Upper lobe of right lung (tissue), 1 donor: Measurements from ENCODE around the gene GNPTAB. TPM values are rescaled to one million over a fixed set of nuclear protein-coding genes. Genes with fewer than 3 reads are reported as not detected.
A peak's percentile ranks its signal among the peaks of the same experiment; 100 is the strongest.
"Not testable (repeated sequence)": the region's sequence is repeated elsewhere in the genome, so short reads cannot be mapped to it uniquely, and the experiment has no call there.

ENCODE experiments used
- ATAC-seq: fragments of 200-7000 bp; cut with Tn5 transposase; one replicate; pipeline ENCODE4 v1.9.1; 2020; ENCODE audit warnings: mild to moderate bottlenecking, moderate library complexity
- DNase-seq: peaks from one replicate; pipeline ENCODE4 v3.0.0-alpha.2; 2020
- H3K27ac ChIP-seq: fragments of 200-600 bp; one replicate; pipeline ENCODE4 v1.8.0; 2022
- H3K27me3 ChIP-seq: fragments of 200-600 bp; one replicate; pipeline ENCODE4 v1.8.0; 2022; ENCODE audit warnings: mild to moderate bottlenecking
- H3K36me3 ChIP-seq: fragments of 200-600 bp; one replicate; pipeline ENCODE4 v1.8.0; 2022
- H3K4me1 ChIP-seq: fragments of 200-600 bp; one replicate; pipeline ENCODE4 v1.8.0; 2022
- H3K4me3 ChIP-seq: fragments of 200-600 bp; one replicate; pipeline ENCODE4 v1.8.0; 2022; ENCODE audit warnings: mild to moderate bottlenecking
- H3K9me3 ChIP-seq: fragments of 200-600 bp; one replicate; pipeline ENCODE4 v1.8.0; 2022
- intact Hi-C: fragments of 100-400 bp; cut with DNase I; formaldehyde crosslinking; loops from one replicate; pipeline ENCODE4 v1.11.0; 2022
- total RNA-seq: library from RNA; stranded (reverse); fragmentation: NEBNext Ultra II Directional; extraction: Animal tissue kit (Norgen Biotek cat#: 25700); gene quantifications from one replicate; pipeline ENCODE4 v1.2.1, GENCODE V29; 2021
- TF ChIP-seq, protein P1 (sequence below): fragments of 200-600 bp; IDR thresholded peaks from one replicate; pipeline ENCODE4 v1.8.0; 2022; ENCODE audit warnings: antibody characterized with exemption
- donor health status: DM: no; HTN: yes; CAD: no; lungs with severe emphysema.

Gene GNPTAB
- total RNA-seq, 1 donor from 2014 or later, result 65.9 TPM

- peaks cover 31% of the 10 kb centered on the region for H3K36me3 ChIP-seq
- no peak for DNase-seq
These were observed 91.7 kb downstream of the GNPTAB start, which contains the start of gene SYCP3 for GRCh38 chr12:101738920-101739665. Gene SYCP3, minus strand, starts transcription at chr12:101739462. Its CDS starts 1,527 bp downstream, at chr12:101737935.

DNA sequence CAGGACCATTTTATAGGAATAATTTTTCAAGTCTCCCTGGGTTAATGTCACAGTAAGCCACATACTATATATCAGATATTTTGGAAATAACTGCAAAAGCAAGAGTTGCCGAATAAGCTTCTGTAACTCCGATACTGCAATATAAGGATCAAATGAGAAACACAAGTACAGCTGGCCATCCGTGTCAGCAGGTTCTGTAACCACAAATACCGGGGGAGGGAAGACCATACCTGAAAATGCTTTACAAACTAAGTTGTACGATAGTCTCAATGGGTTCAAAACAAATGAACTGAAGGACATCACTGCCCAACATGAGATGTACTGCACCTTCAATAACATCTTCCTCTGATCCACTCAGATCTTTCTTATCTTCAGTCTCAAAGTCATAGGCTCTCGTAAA lies 93.3 kb downstream of the GNPTAB start:
- ATAC-seq, result no peak
- peaks cover 25% of the 10 kb centered on the region for H3K36me3 ChIP-seq
- no peaks in the 10 kb centered on the region for H3K4me1 ChIP-seq
- H3K9me3 ChIP-seq, result no peaks in the 10 kb centered on the region
- TF ChIP-seq, protein P1, sequence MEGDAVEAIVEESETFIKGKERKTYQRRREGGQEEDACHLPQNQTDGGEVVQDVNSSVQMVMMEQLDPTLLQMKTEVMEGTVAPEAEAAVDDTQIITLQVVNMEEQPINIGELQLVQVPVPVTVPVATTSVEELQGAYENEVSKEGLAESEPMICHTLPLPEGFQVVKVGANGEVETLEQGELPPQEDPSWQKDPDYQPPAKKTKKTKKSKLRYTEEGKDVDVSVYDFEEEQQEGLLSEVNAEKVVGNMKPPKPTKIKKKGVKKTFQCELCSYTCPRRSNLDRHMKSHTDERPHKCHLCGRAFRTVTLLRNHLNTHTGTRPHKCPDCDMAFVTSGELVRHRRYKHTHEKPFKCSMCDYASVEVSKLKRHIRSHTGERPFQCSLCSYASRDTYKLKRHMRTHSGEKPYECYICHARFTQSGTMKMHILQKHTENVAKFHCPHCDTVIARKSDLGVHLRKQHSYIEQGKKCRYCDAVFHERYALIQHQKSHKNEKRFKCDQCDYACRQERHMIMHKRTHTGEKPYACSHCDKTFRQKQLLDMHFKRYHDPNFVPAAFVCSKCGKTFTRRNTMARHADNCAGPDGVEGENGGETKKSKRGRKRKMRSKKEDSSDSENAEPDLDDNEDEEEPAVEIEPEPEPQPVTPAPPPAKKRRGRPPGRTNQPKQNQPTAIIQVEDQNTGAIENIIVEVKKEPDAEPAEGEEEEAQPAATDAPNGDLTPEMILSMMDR, result no peak
- no peaks in the 10 kb centered on the region for H3K27me3 ChIP-seq
- H3K4me3 ChIP-seq, result no peak overlapping the region
- no peak overlapping the region for H3K27ac ChIP-seq
- no peak for DNase-seq
- intact Hi-C loops, result no loop called here

More at GRCh38 chr12:101738920-101739665, 91.7 kb downstream of the GNPTAB start, which contains the start of gene SYCP3:
- Histone ChIP-seq H3K4me3 (no peak within 1 kb of the TSS), H3K9me3 (no peaks in the 10 kb centered on the region), H3K27me3 (no peaks in the 10 kb centered on the region), H3K27ac (no peak within 1 kb of the TSS), H3K4me1 (peaks cover 4% of the 10 kb centered on the region)
- ATAC-seq, result peak; percentile 44
- intact Hi-C loops, result no loop called here
- TF ChIP-seq, protein P1, result no peak

- H3K27me3 ChIP-seq, ATAC-seq: not testable (repeated sequence)
These were observed 96.3 kb downstream of the GNPTAB start for GRCh38 chr12:101734482-101734881.

GRCh38 chr12:101733166-101733565 lies 97.6 kb downstream of the GNPTAB start:
- H3K4me1 ChIP-seq, result no peaks in the 10 kb centered on the region
- peaks cover 35% of the 10 kb centered on the region for H3K36me3 ChIP-seq
- no peak overlapping the region for H3K4me3 ChIP-seq
- no peak overlapping the region for H3K27ac ChIP-seq
- intact Hi-C loops, result no loop called here
- H3K9me3 ChIP-seq, result no peaks in the 10 kb centered on the region
- ATAC-seq (no peak), DNase-seq (no peak)
- no peaks in the 10 kb centered on the region for H3K27me3 ChIP-seq
- TF ChIP-seq, protein P1, result no peak

More at GRCh38 chr12:101734482-101734881, 96.3 kb downstream of the GNPTAB start:
- intact Hi-C loops, H3K4me1 ChIP-seq, H3K27ac ChIP-seq, H3K4me3 ChIP-seq, H3K9me3 ChIP-seq, DNase-seq: not testable (repeated sequence)
- H3K36me3 ChIP-seq, result peaks cover 27% of the 10 kb centered on the region

DNA sequence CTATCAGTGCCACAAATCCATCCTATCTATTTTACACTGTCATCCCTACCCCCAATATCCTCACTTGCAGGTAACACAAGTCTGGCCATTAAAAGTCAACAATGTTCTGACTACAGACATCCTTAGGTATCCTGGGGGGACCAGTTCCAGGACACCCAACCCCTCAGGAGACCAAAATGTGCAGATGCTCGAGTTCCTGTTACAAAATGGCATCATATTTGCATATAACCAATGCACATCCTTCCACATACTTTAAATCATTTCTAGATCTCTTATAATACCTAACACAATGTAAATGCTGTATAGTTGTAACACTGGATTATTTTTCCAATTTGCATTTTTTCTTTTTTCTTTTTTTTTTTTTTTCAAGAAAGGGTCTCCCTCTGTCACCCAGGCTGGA lies 98.4 kb downstream of the GNPTAB start:
- H3K36me3 ChIP-seq, result peaks cover 30% of the 10 kb centered on the region
- intact Hi-C loops, result no loop called here
- ATAC-seq, result no peak
- DNase-seq, result no peak
- H3K9me3 ChIP-seq, result no peaks in the 10 kb centered on the region
- H3K27ac ChIP-seq, result no peak overlapping the region
- H3K27me3 ChIP-seq, result no peaks in the 10 kb centered on the region
- no peak overlapping the region for H3K4me3 ChIP-seq
- TF ChIP-seq, protein P1, result no peak
- no peaks in the 10 kb centered on the region for H3K4me1 ChIP-seq

DNA sequence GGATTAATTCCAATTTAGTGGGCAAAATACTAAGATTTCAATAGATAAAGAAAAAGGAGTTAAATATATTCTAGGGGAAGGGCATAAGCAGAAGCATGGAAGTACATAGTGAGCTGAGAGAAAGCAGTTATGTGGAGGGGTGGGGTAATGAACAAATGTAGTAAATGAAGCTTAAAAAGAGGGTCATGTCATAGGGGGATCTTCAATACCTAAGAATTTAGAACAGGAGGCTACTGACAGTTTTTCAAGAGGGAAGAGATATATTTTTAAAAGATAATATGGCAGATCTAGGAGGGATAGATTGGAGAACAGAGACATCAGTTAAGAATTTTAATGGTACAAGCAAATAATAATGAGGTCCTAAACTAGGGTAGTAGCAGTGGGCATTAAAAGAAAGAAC lies 100.9 kb downstream of the GNPTAB start:
- Histone ChIP-seq H3K4me1 (no peaks in the 10 kb centered on the region), H3K9me3 (no peaks in the 10 kb centered on the region), H3K27ac (no peak overlapping the region), H3K4me3 (no peak overlapping the region), H3K36me3 (peaks cover 38% of the 10 kb centered on the region), H3K27me3 (no peaks in the 10 kb centered on the region)
- TF ChIP-seq, protein P1, result no peak
- DNase-seq, result no peak
- no peak for ATAC-seq
- intact Hi-C loops, result no loop called here
